ENCODE measurements around the gene CC2D1A.

The CC2D1A gene

DNA sequence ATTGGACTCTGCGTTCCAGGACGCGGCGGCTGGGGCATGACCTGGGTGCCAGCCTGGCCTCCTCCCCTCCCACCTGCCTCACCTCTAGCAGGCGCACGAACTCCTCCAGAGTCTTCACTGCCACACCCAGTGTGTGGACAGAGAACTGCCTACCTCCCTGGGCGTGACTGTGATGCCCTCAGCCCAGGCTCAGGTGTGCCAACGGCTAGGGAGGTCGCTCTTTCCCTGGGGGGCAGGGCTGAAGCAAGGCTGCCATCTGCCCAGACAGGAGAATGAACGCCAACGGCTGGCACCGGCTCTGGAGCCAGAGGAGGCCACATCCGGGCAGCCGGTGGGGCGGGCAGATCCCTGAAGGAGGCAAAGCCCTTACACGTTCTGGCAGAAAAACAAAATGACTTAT lies 17.7 kb upstream of the CC2D1A start:
- no peak for DNase-seq
- Histone ChIP-seq H3K14ac (ENCODE audit: low read length in 2 of 2) (no peak overlapping the region), H2BK15ac (ENCODE audit: low read depth, poor library complexity, severe bottlenecking) (no peak overlapping the region), H3K27ac (ENCODE audit: low read length, poor library complexity, severe bottlenecking) (no peak overlapping the region), H2BK120ac (ENCODE audit: low read depth, low read length) (no peak overlapping the region), H2BK5ac (ENCODE audit: low read depth, low read length, poor library complexity, severe bottlenecking) (no peak overlapping the region), H3K23ac (ENCODE audit: low read length in 2 of 2) (no peak overlapping the region), H3K4me1 (ENCODE audit: control insufficient read depth, insufficient read depth, low read depth, low read length) (peaks cover 2% of the 10 kb centered on the region), H3K9me3 (ENCODE audit: control insufficient read depth, low read length) (no peaks in the 10 kb centered on the region), H3K79me1 (replicated peaks; ENCODE audit: low read length, poor library complexity, severe bottlenecking) (no peaks in the 10 kb centered on the region), H3K36me3 (ENCODE audit: control insufficient read depth in 1 of 2, insufficient read depth in 2 of 2, low read depth in 1 of 2, low read length in 2 of 2) (no peaks in the 10 kb centered on the region), H2BK12ac (ENCODE audit: low read length in 2 of 2) (no peak overlapping the region), H3K4me2 (ENCODE audit: low read length, poor library complexity, severe bottlenecking) (no peak overlapping the region), H4K91ac (ENCODE audit: low read length) (no peak overlapping the region), H3K18ac (ENCODE audit: low read depth in 1 of 2, low read length in 2 of 2) (no peak overlapping the region), H4K8ac (ENCODE audit: low read length) (no peak overlapping the region), H3K27me3 (ENCODE audit: control insufficient read depth in 1 of 2, insufficient read depth in 1 of 2, low read length in 2 of 2) (peaks cover 0 to 21% of the 10 kb centered on the region in 2 experiments), H2AK5ac (ENCODE audit: low read length, severe bottlenecking) (no peak overlapping the region), H3K9ac (ENCODE audit: low read length) (no peak overlapping the region), H2AFZ (ENCODE audit: low read depth, low read length) (no peak overlapping the region), H3K4ac (ENCODE audit: low read depth in 1 of 2, low read length in 2 of 2) (no peak overlapping the region), H3K4me3 (ENCODE audit: insufficient read depth in 1 of 2, low read depth in 1 of 2, low read length in 2 of 2) (no peak overlapping the region)
- WGBS = 92% methylated on average over 16 of the region's 16 CpGs

DNA sequence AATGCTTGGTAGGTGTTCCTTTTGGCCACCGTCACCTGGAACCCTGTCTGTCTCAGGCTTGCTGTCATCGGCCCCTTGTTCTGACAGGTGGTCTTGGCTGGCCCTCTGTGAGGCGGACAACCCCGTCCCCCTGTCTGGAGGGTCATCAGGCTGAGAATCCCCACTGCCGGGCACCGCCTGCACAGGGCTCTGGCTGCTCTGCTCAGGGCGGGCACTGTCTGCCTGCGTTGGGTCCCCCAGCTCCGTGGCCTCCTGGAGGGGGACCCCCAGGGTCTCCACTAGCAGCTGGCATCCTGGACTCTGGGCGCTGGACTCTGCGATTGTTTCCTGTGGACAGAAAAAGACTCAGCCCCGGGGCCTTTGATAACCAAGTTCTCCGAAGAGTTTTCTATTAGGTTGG lies 15.9 kb upstream of the CC2D1A start:
- H2BK12ac ChIP-seq (ENCODE audit: low read length in 2 of 2) = no peak overlapping the region
- H3K4me3 ChIP-seq (ENCODE audit: insufficient read depth in 1 of 2, low read depth in 1 of 2, low read length in 2 of 2) = no peak overlapping the region
- H3K14ac ChIP-seq (ENCODE audit: low read length in 2 of 2) = no peak overlapping the region
- peaks cover 0 to 6% of the 10 kb centered on the region in 2 experiments for H3K27me3 ChIP-seq (ENCODE audit: control insufficient read depth in 1 of 2, insufficient read depth in 1 of 2, low read length in 2 of 2)
- H2BK15ac ChIP-seq (ENCODE audit: low read depth, poor library complexity, severe bottlenecking) = no peak overlapping the region
- no peak overlapping the region for H4K91ac ChIP-seq (ENCODE audit: low read length)
- no peaks in the 10 kb centered on the region for H3K4me1 ChIP-seq (ENCODE audit: control insufficient read depth, insufficient read depth, low read depth, low read length)
- no peak overlapping the region for H3K4ac ChIP-seq (ENCODE audit: low read depth in 1 of 2, low read length in 2 of 2)
- no peak overlapping the region for H2AK5ac ChIP-seq (ENCODE audit: low read length, severe bottlenecking)
- no peaks in the 10 kb centered on the region for H3K79me1 ChIP-seq (replicated peaks; ENCODE audit: low read length, poor library complexity, severe bottlenecking)
- no peak overlapping the region for H3K4me2 ChIP-seq (ENCODE audit: low read length, poor library complexity, severe bottlenecking)
- no peak overlapping the region for H3K9ac ChIP-seq (ENCODE audit: low read length)
- WGBS = 94% methylated on average over 13 of the region's 13 CpGs
- H3K36me3 ChIP-seq (ENCODE audit: control insufficient read depth in 1 of 2, insufficient read depth in 2 of 2, low read depth in 1 of 2, low read length in 2 of 2) = no peaks in the 10 kb centered on the region
- no peaks in the 10 kb centered on the region for H3K9me3 ChIP-seq (ENCODE audit: control insufficient read depth, low read length)
- H4K8ac ChIP-seq (ENCODE audit: low read length) = no peak overlapping the region
- no peak overlapping the region for H2BK120ac ChIP-seq (ENCODE audit: low read depth, low read length)
- H2BK5ac ChIP-seq (ENCODE audit: low read depth, low read length, poor library complexity, severe bottlenecking) = no peak overlapping the region
- no peak overlapping the region for H3K23ac ChIP-seq (ENCODE audit: low read length in 2 of 2)
- no peak overlapping the region for H2AFZ ChIP-seq (ENCODE audit: low read depth, low read length)
- H3K18ac ChIP-seq (ENCODE audit: low read depth in 1 of 2, low read length in 2 of 2) = no peak overlapping the region
- no peak for DNase-seq
- H3K27ac ChIP-seq (ENCODE audit: low read length, poor library complexity, severe bottlenecking) = no peak overlapping the region

- Histone ChIP-seq H3K4ac (ENCODE audit: low read depth in 1 of 2, low read length in 2 of 2) (no peak overlapping the region), H2AFZ (ENCODE audit: low read depth, low read length) (no peak overlapping the region), H3K4me2 (ENCODE audit: low read length, poor library complexity, severe bottlenecking) (no peak overlapping the region), H2BK15ac (ENCODE audit: low read depth, poor library complexity, severe bottlenecking) (no peak overlapping the region), H3K79me1 (replicated peaks; ENCODE audit: low read length, poor library complexity, severe bottlenecking) (no peaks in the 10 kb centered on the region), H3K9ac (ENCODE audit: low read length) (no peak overlapping the region), H3K4me3 (ENCODE audit: insufficient read depth in 1 of 2, low read depth in 1 of 2, low read length in 2 of 2) (no peak overlapping the region), H3K36me3 (ENCODE audit: control insufficient read depth in 1 of 2, insufficient read depth in 2 of 2, low read depth in 1 of 2, low read length in 2 of 2) (no peaks in the 10 kb centered on the region), H3K27ac (ENCODE audit: low read length, poor library complexity, severe bottlenecking) (no peak overlapping the region), H3K27me3 (ENCODE audit: control insufficient read depth in 1 of 2, insufficient read depth in 1 of 2, low read length in 2 of 2) (no peaks in the 10 kb centered on the region), H2BK12ac (ENCODE audit: low read length in 2 of 2) (no peak overlapping the region), H3K18ac (ENCODE audit: low read depth in 1 of 2, low read length in 2 of 2) (no peak overlapping the region), H2BK5ac (ENCODE audit: low read depth, low read length, poor library complexity, severe bottlenecking) (no peak overlapping the region), H3K23ac (ENCODE audit: low read length in 2 of 2) (no peak overlapping the region), H3K9me3 (ENCODE audit: control insufficient read depth, low read length) (no peaks in the 10 kb centered on the region), H4K8ac (ENCODE audit: low read length) (no peak overlapping the region), H4K91ac (ENCODE audit: low read length) (no peak overlapping the region), H2BK120ac (ENCODE audit: low read depth, low read length) (no peak overlapping the region), H2AK5ac (ENCODE audit: low read length, severe bottlenecking) (no peak overlapping the region), H3K14ac (ENCODE audit: low read length in 2 of 2) (no peak overlapping the region), H3K4me1 (ENCODE audit: control insufficient read depth, insufficient read depth, low read depth, low read length) (no peaks in the 10 kb centered on the region)
- 87% methylated on average over 9 of the region's 9 CpGs for WGBS
- no peak for DNase-seq
Observed at GRCh38 chr19:13892870-13893269, 13.1 kb upstream of the CC2D1A start.

DNA sequence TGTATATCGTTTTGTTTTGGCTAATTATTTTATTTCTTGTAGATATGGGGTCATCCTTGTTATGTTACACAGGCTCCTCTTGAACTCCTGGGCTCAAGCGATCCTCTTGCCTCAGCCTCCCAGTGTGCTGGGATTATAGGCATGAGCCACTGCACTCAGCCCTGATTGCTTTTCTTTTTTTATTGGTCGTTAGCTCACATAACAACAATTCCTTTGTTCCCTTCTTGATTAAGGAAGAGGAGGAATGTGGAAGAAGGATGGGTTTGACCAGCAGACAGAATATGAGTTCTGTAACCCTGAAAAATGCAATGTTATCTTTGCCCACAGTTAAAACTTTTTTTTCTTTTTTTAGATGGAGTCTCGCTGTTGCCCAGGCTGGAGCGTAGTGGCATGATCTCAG lies 11.4 kb upstream of the CC2D1A start:
- no peak overlapping the region for H3K27ac ChIP-seq (ENCODE audit: low read length, poor library complexity, severe bottlenecking)
- no peaks in the 10 kb centered on the region for H3K9me3 ChIP-seq (ENCODE audit: control insufficient read depth, low read length)
- no peak overlapping the region for H3K4me3 ChIP-seq (ENCODE audit: insufficient read depth in 1 of 2, low read depth in 1 of 2, low read length in 2 of 2)
- H2BK12ac ChIP-seq (ENCODE audit: low read length in 2 of 2) = no peak overlapping the region
- 85% methylated on average over 4 of the region's 5 CpGs for WGBS
- H4K91ac ChIP-seq (ENCODE audit: low read length) = no peak overlapping the region
- DNase-seq = no peak
- no peak overlapping the region for H3K4ac ChIP-seq (ENCODE audit: low read depth in 1 of 2, low read length in 2 of 2)
- no peak overlapping the region for H2BK15ac ChIP-seq (ENCODE audit: low read depth, poor library complexity, severe bottlenecking)
- H3K9ac ChIP-seq (ENCODE audit: low read length) = no peak overlapping the region
- H2AK5ac ChIP-seq (ENCODE audit: low read length, severe bottlenecking) = no peak overlapping the region
- H3K79me1 ChIP-seq (replicated peaks; ENCODE audit: low read length, poor library complexity, severe bottlenecking) = no peaks in the 10 kb centered on the region
- H3K18ac ChIP-seq (ENCODE audit: low read depth in 1 of 2, low read length in 2 of 2) = no peak overlapping the region
- H3K4me1 ChIP-seq (ENCODE audit: control insufficient read depth, insufficient read depth, low read depth, low read length) = no peaks in the 10 kb centered on the region
- H3K23ac ChIP-seq (ENCODE audit: low read length in 2 of 2) = no peak overlapping the region
- H3K36me3 ChIP-seq (ENCODE audit: control insufficient read depth in 1 of 2, insufficient read depth in 2 of 2, low read depth in 1 of 2, low read length in 2 of 2) = no peaks in the 10 kb centered on the region
- H3K14ac ChIP-seq (ENCODE audit: low read length in 2 of 2) = no peak overlapping the region
- no peak overlapping the region for H2BK120ac ChIP-seq (ENCODE audit: low read depth, low read length)
- no peak overlapping the region for H2BK5ac ChIP-seq (ENCODE audit: low read depth, low read length, poor library complexity, severe bottlenecking)
- no peak overlapping the region for H2AFZ ChIP-seq (ENCODE audit: low read depth, low read length)
- no peak overlapping the region for H4K8ac ChIP-seq (ENCODE audit: low read length)
- H3K27me3 ChIP-seq (ENCODE audit: control insufficient read depth in 1 of 2, insufficient read depth in 1 of 2, low read length in 2 of 2) = no peaks in the 10 kb centered on the region
- H3K4me2 ChIP-seq (ENCODE audit: low read length, poor library complexity, severe bottlenecking) = no peak overlapping the region

All from mesenchymal stem cell (in vitro differentiated cells and primary cell).